Neuronal stem cell (in vitro differentiated cells): ENCODE measurements around the gene MACF1.
"Not testable (repeated sequence)": the region's sequence is repeated elsewhere in the genome, so short reads cannot be mapped to it uniquely, and the experiment has no call there.

Source experiments
- DNase-seq: peaks from one replicate; pipeline ENCODE4 v3.0.0-alpha.2; 2013; ENCODE audit warnings: low spot score
- H2AFZ ChIP-seq: one replicate; pipeline ENCODE4 v1.6.1; 2013; ENCODE audit warnings: mild to moderate bottlenecking, low read length, inconsistent platforms
- H2AK5ac ChIP-seq: 2 replicates; pipeline ENCODE4 v1.6.1; 2013; ENCODE audit warnings: low read depth, mild to moderate bottlenecking, inconsistent platforms, low read length, moderate library complexity, mixed read lengths
- H2BK120ac ChIP-seq: 2 replicates; pipeline ENCODE4 v1.6.1; 2013; ENCODE audit warnings: low read depth, mild to moderate bottlenecking, inconsistent platforms, low read length, moderate library complexity, mixed read lengths
- H2BK12ac ChIP-seq: one replicate; pipeline ENCODE4 v1.6.1; 2013; ENCODE audit warnings: low read length, inconsistent platforms
- H2BK15ac ChIP-seq: 2 replicates; pipeline ENCODE4 v1.6.1; 2013; ENCODE audit warnings: mild to moderate bottlenecking, low read length, inconsistent platforms, mixed read lengths
- H2BK5ac ChIP-seq: one replicate; pipeline ENCODE4 v1.6.1; 2013; ENCODE audit warnings: inconsistent platforms, mild to moderate bottlenecking, low read length, moderate library complexity
- H3K14ac ChIP-seq: one replicate; pipeline ENCODE4 v1.6.1; 2013; ENCODE audit warnings: low read length, inconsistent platforms
- H3K18ac ChIP-seq: 2 replicates; pipeline ENCODE4 v1.6.1; 2013; ENCODE audit warnings: low read length, inconsistent platforms
- H3K23ac ChIP-seq: 2 replicates; pipeline ENCODE4 v1.6.1; 2013; ENCODE audit warnings: low read depth, mild to moderate bottlenecking, mixed read lengths, low read length, inconsistent platforms; ENCODE audit not compliant: poor library complexity
- H3K27ac ChIP-seq: replicated peaks from 3 replicates; pipeline ENCODE4 v1.5.1; 2013; ENCODE audit warnings: low read length, inconsistent platforms
- H3K27me3 ChIP-seq, 3 experiments: 2 replicates each; pipeline ENCODE4 v1.6.1; 2013; ENCODE audit warnings: low read length in 3 of 3, mild to moderate bottlenecking in 2 of 3, inconsistent platforms in 1 of 3, low read depth in 1 of 3, mixed read lengths in 1 of 3, moderate library complexity in 1 of 3; ENCODE audit not compliant: control insufficient read depth in 3 of 3, insufficient read depth in 3 of 3
- H3K36me3 ChIP-seq, 2 donors: replicated peaks in 1 of 2; 2 replicates each; pipeline ENCODE4 v1.6.1; 2013; ENCODE audit warnings: low read length in 2 of 2; ENCODE audit not compliant: control insufficient read depth in 2 of 2, insufficient read depth in 2 of 2
- H3K4ac ChIP-seq: 2 replicates; pipeline ENCODE4 v1.6.1; 2013; ENCODE audit warnings: inconsistent platforms, mild to moderate bottlenecking, low read length, moderate library complexity
- H3K4me1 ChIP-seq, 2 donors: 1 replicate in 1 of 2; 2 replicates in 1 of 2; pipeline ENCODE4 v1.6.1; 2013; ENCODE audit warnings: low read length in 2 of 2, low read depth in 1 of 2; ENCODE audit not compliant: control insufficient read depth in 2 of 2, insufficient read depth in 1 of 2
- H3K4me2 ChIP-seq: one replicate; pipeline ENCODE4 v1.6.1; 2013; ENCODE audit warnings: mild to moderate bottlenecking, low read length, inconsistent platforms; ENCODE audit not compliant: insufficient read depth, poor library complexity, severe bottlenecking
- H3K4me3 ChIP-seq, 2 donors: 2 replicates each; pipeline ENCODE4 v1.5.1; 2013; ENCODE audit warnings: low read length in 2 of 2, mild to moderate bottlenecking in 2 of 2, inconsistent platforms in 1 of 2, moderate library complexity in 1 of 2
- H3K79me1 ChIP-seq: one replicate; pipeline ENCODE4 v1.6.1; 2013; ENCODE audit warnings: low read depth, mild to moderate bottlenecking, inconsistent platforms, low read length, moderate library complexity
- H3K9ac ChIP-seq: one replicate; pipeline ENCODE4 v1.6.1; 2013; ENCODE audit warnings: mild to moderate bottlenecking, low read depth, low read length, inconsistent platforms; ENCODE audit not compliant: poor library complexity
- H3K9me3 ChIP-seq, 2 donors: replicated peaks in 1 of 2; 2 replicates each; pipeline versions ENCODE3 to v1.6.1; 2013; ENCODE audit warnings: low read length in 2 of 2, mild to moderate bottlenecking in 2 of 2, inconsistent platforms in 1 of 2, low read depth in 1 of 2, mixed read lengths in 1 of 2, moderate library complexity in 1 of 2; ENCODE audit not compliant: control insufficient read depth in 2 of 2, insufficient read depth in 1 of 2
- H4K8ac ChIP-seq: one replicate; pipeline ENCODE4 v1.6.1; 2013; ENCODE audit warnings: low read depth, mild to moderate bottlenecking, inconsistent platforms, low read length, moderate library complexity
- H4K91ac ChIP-seq: one replicate; pipeline ENCODE4 v1.6.1; 2013; ENCODE audit warnings: low read length, low read depth, mild to moderate bottlenecking, inconsistent platforms; ENCODE audit not compliant: poor library complexity
- WGBS, 2 donors: extraction: QIAGEN DNeasy Blood & Tissue Kit; methylation state at CpG; one replicate each; pipeline ENCODE4 v1.1.7; 2013; ENCODE audit warnings: missing lambda C conversion rate in 2 of 2, mixed read lengths in 1 of 2; ENCODE audit not compliant: insufficient read length in 2 of 2, insufficient replicate concordance in 1 of 2; ENCODE audit errors: extremely low coverage in 2 of 2; 5-methylcytosine and 5-hydroxymethylcytosine counted together

The MACF1 gene

GRCh38 chr1:39519376-39519775 lies 314.9 kb downstream of the MACF1 start:
- not testable (repeated sequence) for H3K79me1 ChIP-seq, H3K27me3 ChIP-seq, H2BK15ac ChIP-seq, H4K91ac ChIP-seq, H3K36me3 ChIP-seq, H3K4me2 ChIP-seq, H4K8ac ChIP-seq, H2BK5ac ChIP-seq, H2BK120ac ChIP-seq, H3K27ac ChIP-seq, H3K9ac ChIP-seq, H3K4me1 ChIP-seq, H3K18ac ChIP-seq, H3K14ac ChIP-seq, H3K23ac ChIP-seq, H3K4ac ChIP-seq, DNase-seq, H3K9me3 ChIP-seq, H2AFZ ChIP-seq, H3K4me3 ChIP-seq, H2AK5ac ChIP-seq, H2BK12ac ChIP-seq
- no CpG with 5 or more reads among the region's 5 CpGs for WGBS, 2 donors

GRCh38 chr1:39522221-39522620 lies 317.7 kb downstream of the MACF1 start:
- WGBS, 2 donors: no CpG with 5 or more reads among the region's 10 CpGs
- H3K36me3 ChIP-seq, H3K18ac ChIP-seq, H3K27ac ChIP-seq, H3K9ac ChIP-seq, H3K4ac ChIP-seq, H2BK120ac ChIP-seq, H2BK12ac ChIP-seq, H4K91ac ChIP-seq, H3K4me2 ChIP-seq, H3K14ac ChIP-seq, H3K9me3 ChIP-seq, DNase-seq, H2BK15ac ChIP-seq, H3K4me1 ChIP-seq, H3K79me1 ChIP-seq, H2AFZ ChIP-seq, H3K23ac ChIP-seq, H4K8ac ChIP-seq, H3K4me3 ChIP-seq, H2AK5ac ChIP-seq, H3K27me3 ChIP-seq, H2BK5ac ChIP-seq: not testable (repeated sequence)

- no peak for DNase-seq
- Histone ChIP-seq H2AFZ (no peak overlapping the region), H4K91ac (no peak overlapping the region), H3K4ac (no peak overlapping the region), H3K4me3 (no peak overlapping the region), H3K27ac (no peak overlapping the region), H3K9me3 (no peaks in the 10 kb centered on the region), H2BK12ac (peak overlapping the region; percentile 46), H3K23ac (peak overlapping the region; percentile 11), H3K9ac (no peak overlapping the region), H3K79me1 (peaks cover 2% of the 10 kb centered on the region), H4K8ac (peak overlapping the region; percentile 86), H3K18ac (peak overlapping the region; percentile 80), H2BK120ac (no peak overlapping the region), H2AK5ac (no peak overlapping the region), H2BK5ac (no peak overlapping the region), H3K27me3 (no peaks in the 10 kb centered on the region), H3K14ac (no peak overlapping the region), H3K36me3 (peaks cover 2 to 14% of the 10 kb centered on the region in 2 donors), H3K4me2 (no peak overlapping the region), H2BK15ac (no peak overlapping the region), H3K4me1 (no peaks in the 10 kb centered on the region)
- no CpG with 5 or more reads among the region's 29 CpGs for WGBS, 2 donors
These were observed 318.4 kb downstream of the MACF1 start for GRCh38 chr1:39522661-39523567.

DNA sequence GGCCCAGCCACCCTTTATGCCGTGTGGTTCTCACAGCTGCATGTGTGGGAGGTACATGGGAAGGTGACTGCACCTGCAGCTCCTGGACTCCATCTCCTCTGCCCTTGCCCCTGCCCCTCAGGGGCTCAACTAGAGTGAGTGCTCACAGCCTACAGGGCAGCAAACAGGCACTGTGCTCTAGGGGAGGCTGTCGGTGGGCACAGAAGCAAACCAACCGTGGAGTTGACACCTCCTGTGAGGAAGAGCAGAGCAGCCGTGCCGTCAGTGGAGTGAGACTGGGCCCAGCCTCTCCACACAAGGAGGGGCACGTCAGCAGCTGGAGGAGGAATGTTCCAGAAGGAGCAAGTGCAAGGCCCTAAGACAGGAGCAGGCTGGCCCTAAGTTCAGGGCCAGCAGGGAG lies 319.7 kb downstream of the MACF1 start:
- Histone ChIP-seq H3K14ac (no peak overlapping the region), H4K91ac (no peak overlapping the region), H2BK120ac (no peak overlapping the region), H3K4me3 (no peak overlapping the region), H2BK12ac (no peak overlapping the region), H2AFZ (no peak overlapping the region), H3K36me3 (peaks cover 7 to 25% of the 10 kb centered on the region in 2 donors), H4K8ac (no peak overlapping the region), H3K9ac (no peak overlapping the region), H2AK5ac (no peak overlapping the region), H3K27ac (no peak overlapping the region), H3K4me1 (no peaks in the 10 kb centered on the region), H3K4ac (no peak overlapping the region), H3K79me1 (peaks cover 2% of the 10 kb centered on the region), H3K4me2 (no peak overlapping the region), H3K9me3 (no peaks in the 10 kb centered on the region), H3K27me3 (no peaks in the 10 kb centered on the region), H2BK15ac (no peak overlapping the region), H2BK5ac (peak overlapping the region; percentile 66), H3K18ac (no peak overlapping the region), H3K23ac (peak overlapping the region; percentile 80)
- WGBS, 2 donors: no CpG with 5 or more reads among the region's 6 CpGs
- no peak for DNase-seq
